LNCAP (cell line): Measurements from ENCODE around the gene TMEM53.
A peak's percentile ranks its signal among the peaks of the same experiment; 100 is the strongest.

Experiments
- TF ChIP-seq, protein P1 (sequence below): fragments of 450-650 bp; IDR thresholded peaks from 2 replicates; pipeline ENCODE4 v1.5.1; 2017; ENCODE audit warnings: mild to moderate bottlenecking

Gene TMEM53

DNA sequence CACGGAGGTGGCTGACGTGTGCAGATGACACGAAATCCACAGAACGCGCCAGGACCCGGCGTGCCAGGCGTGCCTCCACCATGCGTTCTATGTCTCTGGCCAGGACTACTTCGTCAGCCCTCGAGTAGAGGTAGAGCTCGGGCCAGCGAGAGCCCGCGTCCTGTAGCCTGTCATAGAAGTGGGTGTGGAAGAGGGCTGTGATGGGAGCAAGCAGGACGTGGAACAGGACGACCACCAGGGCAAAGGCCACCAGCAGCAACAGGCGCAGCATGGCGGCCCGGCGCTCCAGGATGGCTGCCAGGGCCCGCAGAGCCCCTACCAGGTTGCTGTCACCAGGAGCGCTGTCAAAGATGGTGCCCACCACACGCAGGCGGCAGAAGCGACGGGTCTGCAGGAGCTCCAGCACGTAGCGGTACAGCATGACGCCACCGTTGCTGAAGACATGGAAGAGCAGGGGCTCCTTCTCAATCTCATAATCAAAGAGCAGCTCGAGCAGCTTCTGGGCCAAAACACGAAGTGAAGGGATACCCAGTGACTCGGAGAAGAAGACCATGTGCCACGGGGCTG is 19.6 kb downstream of the TMEM53 start:
- TF ChIP-seq, protein P1, sequence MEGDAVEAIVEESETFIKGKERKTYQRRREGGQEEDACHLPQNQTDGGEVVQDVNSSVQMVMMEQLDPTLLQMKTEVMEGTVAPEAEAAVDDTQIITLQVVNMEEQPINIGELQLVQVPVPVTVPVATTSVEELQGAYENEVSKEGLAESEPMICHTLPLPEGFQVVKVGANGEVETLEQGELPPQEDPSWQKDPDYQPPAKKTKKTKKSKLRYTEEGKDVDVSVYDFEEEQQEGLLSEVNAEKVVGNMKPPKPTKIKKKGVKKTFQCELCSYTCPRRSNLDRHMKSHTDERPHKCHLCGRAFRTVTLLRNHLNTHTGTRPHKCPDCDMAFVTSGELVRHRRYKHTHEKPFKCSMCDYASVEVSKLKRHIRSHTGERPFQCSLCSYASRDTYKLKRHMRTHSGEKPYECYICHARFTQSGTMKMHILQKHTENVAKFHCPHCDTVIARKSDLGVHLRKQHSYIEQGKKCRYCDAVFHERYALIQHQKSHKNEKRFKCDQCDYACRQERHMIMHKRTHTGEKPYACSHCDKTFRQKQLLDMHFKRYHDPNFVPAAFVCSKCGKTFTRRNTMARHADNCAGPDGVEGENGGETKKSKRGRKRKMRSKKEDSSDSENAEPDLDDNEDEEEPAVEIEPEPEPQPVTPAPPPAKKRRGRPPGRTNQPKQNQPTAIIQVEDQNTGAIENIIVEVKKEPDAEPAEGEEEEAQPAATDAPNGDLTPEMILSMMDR: no peak

DNA sequence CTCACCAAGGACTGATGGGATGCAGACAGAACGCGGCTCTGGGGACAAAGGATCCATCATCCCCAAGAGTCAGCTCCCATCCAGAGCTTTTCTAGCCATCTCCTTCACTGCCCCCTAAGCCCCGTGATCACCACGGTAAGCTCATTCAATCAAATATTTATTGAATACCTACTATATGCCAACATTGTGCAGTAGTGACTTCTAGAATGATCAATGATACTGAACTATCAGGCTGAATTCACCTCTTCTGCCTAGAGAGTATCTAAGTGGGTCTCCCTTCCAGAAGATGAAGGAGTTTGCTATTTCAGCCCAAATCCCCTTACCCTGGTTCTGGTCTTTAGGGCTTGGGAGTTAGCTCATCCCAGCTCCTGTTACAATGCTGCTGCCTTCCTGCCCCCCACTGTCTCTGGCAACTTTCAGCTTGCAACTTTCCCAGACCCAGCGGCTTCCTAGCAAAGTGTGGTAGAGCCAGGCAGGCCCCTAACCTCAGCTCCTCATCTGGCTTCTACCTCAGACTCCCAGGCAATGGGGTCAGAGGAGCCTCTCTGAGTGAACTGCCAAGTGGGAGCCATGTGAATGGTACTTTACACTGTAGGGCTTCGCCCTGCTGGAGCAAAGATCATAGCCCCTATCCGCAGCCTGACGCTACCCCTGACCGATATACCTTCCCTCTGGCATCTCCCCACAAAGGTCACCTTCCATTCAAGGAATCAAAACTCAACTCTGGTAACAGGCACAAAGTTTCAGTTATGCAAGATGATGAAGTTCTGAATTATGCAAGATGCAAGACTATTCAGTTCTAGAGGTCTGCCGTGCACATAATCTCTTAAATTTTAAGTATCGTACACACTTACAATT is 20.9 kb downstream of the TMEM53 start:
- TF ChIP-seq, protein P1: peak; percentile 8; the same call in 1 of the 2 replicates

DNA sequence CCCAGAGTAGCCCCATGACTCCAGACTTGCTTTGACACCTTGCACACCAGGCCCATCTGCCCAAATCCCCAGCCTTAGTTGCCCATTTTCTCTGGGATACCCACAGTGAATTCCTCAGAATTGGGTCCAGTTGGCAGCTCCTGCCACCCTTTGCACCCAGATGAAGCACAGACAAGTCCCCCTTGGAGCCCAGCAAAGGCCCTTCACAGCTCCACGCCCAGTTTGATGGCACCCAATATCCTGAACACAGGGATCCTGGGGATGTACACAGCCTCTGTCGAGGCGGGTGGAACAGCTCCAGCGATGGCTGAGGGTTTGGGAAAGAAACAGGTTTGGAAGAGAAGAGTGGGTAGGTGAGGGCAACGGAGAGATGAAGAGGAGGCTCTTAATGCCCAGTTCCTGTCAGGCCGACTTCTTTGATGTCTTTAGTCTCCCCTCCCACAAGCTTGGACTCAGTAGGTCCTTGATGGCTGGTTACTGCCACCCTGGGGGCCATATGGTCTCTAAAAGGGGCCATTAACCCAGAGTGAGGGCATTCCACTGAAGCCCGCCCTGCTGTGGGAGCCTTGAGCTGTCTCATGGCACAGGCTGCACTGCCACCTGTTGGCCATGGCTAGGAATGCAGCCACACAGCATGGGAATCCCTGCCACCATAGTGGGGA is 21.7 kb downstream of the TMEM53 start:
- TF ChIP-seq, protein P1: peak; percentile 97

DNA sequence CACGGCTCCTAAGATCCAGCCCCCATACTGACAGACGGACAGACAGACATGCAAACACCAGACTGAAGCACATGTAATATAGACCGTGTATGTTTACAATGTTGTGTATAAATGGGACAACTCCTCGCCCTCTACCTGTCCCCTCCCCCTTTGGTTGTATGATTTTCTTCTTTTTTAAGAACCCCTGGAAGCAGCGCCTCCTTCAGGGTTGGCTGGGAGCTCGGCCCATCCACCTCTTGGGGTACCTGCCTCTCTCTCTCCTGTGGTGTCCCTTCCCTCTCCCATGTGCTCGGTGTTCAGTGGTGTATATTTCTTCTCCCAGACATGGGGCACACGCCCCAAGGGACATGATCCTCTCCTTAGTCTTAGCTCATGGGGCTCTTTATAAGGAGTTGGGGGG is 23.2 kb downstream of the TMEM53 start:
- TF ChIP-seq, protein P1: no peak

DNA sequence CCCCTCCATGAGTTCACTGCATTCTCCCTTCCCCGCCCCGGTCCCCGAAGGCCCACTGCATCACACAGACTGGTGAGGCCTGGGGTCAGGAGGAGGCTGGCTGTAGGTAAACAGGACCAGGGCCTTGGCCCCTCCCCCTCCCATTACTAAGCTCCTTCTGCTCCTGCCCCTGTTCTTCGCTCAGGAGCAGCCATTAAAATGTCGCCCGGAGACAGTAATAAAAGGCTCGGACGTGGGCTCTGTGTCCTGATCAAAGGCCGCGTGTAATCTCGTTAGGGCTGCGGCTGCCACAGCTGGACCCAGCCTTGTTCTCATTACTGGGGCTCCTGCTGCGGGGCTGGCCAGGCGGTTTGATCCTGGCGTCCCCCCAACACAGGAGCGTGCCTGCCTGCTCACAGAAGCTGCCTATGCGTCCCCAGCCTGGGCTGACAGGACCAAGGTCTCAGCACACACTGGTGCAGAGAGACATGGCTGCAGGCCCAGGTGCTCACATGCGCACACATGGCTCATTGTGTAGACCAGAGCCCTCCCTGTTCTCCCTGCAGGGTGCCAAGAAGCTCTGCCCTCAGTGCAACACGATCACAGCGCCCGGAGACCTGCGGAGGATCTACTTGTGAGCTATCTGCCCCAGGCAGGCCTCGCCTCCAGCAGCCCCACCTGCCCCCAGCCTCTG is 24.0 kb downstream of the TMEM53 start:
- TF ChIP-seq, protein P1: no peak

DNA sequence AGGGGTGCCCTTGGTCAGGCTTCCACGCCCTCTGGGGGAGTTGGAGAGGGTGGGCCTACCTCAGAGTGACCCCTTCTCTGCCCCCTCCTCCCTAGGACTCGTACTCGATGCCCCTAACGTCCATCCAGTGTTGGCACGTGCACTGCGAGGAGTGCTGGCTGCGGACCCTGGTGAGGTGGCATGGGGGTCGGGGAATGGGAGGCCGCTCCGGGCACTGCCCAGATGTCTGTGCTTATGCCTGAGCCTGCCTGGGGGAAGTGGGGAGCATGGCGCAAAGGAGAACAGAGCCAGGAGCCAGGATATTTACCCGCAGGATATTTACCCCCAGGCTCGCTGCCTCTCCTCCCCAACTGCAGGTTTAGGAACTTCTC is 24.5 kb downstream of the TMEM53 start:
- TF ChIP-seq, protein P1: no peak

DNA sequence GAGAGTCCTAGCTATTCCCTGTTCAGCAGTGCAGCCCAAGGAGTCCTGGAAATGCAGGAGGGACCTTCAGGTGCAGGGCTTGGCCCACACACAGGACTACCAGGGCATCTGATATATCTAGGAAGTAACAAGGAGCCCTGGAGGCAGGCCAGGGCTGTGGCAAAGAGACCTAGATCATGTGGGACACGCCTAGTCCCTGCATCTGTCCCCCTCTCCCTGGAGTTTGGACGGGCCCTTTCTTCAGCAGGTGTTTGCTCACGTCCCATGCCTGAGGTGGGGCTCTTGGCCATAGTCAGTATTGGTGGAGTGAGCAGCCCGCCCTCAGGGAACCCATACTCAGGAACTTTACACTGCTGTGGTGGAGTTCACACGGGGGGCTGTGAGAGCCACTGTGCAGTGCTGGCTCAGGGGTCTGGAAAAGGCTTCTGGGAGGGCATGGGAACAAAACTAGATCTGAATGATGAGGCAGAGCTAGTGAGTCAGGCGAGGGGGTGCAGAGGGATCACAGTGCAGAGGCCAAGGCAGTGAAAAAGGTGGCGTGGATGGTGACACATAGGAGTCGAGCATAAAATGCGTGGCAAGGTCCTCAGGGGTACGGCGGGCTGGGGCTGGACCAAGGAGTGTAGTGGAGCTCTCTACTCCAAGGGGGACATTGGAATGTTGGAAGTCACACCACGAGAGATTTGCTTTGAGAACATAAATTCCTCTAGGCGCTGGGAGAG is 25.6 kb downstream of the TMEM53 start:
- TF ChIP-seq, protein P1: no peak
